ENCODE data around the gene SMOC1.
A peak's percentile ranks its signal among the peaks of the same experiment; 100 is the strongest.

SMOC1 gene

DNA sequence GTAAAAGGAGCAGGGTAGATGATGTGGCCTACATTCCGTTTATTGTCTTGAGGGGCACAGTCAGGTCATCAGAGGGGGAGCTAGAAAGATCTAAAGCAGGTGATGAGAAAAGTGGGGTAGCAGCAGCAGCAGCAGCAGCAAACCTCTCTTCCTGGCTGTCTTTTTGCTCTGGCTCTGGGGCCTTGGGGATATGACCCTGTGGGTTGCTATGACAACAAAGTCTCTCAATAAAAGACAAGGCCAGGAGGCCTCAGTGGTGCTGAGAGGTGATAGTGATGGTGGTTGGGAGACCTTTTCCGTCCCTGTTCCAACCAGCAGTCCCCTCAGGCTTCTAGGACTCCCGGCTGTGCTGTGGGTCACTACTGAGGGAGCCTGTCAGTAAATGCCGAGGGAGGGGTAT, 170.9 kb downstream of the SMOC1 start:
- DNase-seq, result no peak

- DNase-seq, result peak; percentile 63
Observed at GRCh38 chr14:70052990-70053389, 173.8 kb downstream of the SMOC1 start.

DNA sequence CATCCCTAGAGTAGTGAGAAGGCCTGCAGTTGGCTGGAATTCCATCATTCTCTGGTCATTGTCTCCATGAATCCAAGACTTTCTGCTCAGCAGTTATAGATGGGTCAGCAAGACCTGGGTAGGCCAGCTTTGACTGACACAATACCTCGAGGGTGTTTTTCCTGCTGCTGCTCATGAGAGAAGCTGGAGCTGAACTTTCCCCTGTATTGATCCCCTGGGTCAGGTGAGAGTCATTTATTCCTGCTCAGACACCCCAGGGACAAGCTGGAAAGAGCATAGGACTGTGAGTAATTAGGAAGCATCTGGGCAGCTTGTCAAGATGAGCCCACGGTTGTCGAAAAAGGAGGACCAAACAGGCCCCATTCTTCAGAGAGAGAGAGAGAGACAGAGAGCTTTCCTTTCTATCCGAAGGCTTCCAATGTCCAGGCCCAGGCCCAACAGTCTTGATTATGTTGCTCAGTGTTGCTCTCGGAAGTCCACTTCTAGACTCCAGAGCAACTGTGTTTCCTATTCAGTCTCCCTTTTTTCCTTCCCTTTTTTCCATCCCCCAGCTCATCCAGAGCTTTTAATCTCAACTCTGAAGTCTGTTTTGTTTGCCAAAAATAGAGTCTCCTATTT, 178.4 kb downstream of the SMOC1 start:
- no peak for DNase-seq

- DNase-seq, result no peak
Observed at GRCh38 chr14:70059545-70059944, 180.3 kb downstream of the SMOC1 start.

DNA sequence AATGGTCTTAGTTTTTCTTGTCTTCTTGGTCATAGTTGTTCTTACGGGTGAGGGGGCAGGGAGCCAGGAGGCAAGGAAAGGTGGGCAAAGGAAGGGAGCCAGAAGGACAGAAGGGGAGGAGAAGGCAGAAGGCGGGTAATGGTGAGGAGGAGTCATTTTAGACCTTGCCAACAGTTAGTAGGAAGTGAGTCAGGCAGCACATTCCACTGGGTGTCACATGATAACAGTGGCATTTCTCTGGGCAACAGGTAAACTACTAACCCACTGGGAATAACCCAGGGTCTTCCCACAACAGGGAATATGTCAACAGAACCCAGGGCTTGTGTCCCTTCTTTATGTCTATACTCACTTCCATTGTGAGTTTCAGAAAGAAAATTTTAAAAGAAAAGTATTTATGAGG, 181.9 kb downstream of the SMOC1 start:
- no peak for DNase-seq

GRCh38 chr14:70064136-70064865, 185.1 kb downstream of the SMOC1 start:
- no peak for DNase-seq

- DNase-seq, result no peak
Observed at GRCh38 chr14:70067810-70068209, 188.6 kb downstream of the SMOC1 start.

DNA sequence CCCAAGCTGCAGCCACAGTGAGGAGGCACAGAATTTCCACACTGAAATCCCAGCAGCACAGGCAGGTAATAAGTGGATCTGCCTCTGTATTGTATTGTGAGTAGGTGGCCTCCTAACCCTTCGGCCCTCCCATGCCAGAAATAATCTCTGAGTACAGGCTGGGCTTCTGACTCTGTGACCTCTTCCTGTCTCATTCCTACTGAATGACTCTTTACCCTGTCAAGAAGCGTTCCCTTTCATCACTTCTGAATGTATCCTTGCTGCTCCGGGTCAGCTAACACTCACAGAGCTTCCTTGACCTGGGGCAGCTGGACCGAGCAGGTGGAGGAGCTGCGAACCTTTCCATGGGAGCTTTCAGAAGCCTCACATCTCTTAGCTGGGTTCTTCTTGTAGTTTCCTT, 190.0 kb downstream of the SMOC1 start:
- no peak for DNase-seq

DNA sequence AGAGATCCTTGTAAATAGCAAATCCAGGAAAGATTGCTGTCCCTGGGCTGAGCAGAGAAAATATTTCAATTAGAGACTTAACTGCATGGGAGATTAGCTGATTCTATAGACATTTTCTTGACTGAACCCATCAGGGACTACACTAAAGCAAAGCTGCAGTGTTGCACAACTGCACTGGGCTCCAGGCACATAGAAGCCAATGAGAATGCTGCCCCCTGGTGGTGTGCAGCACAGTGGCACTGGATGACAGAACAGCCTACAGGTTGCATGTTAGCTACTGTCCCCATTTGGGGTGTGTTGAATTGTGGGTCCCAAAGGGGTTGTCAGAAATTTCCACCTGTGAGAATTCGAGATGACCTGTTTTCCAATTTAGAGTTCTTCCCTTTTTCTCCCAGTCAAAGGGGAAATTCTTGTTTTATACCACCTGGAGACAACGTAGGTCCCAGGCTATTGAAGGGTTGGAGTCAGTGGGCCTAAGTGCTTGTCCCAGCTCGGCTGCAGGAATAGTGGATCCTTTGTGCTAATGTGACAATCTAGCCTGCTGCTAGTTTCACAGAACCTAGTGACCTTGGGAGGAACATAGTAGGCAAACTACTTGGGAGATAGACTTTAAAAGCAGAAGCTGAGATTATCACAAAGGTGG, 194.8 kb downstream of the SMOC1 start:
- peak; percentile 77 for DNase-seq

- no peak for DNase-seq
Observed at GRCh38 chr14:70077005-70077404, 197.8 kb downstream of the SMOC1 start.

DNA sequence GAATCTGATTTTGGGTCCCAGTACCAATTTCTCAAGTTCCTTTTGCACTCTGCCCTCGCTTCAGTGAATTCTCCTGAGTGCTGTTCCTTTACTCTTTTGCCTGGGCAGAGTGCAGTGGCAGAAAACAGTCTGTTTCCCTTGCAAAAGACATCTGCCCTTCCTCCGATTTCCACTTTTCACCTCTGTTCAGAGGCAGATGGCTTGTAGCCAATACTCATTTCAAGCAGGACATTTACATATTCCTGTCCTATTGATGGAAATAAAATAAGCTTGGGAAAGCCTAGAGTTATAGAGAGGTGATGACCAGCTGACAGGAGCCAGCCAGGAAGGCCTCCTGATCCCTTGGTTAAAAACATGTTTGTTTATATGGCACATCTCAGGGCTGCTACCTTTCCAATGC, 198.5 kb downstream of the SMOC1 start:
- no peak for DNase-seq

DNA sequence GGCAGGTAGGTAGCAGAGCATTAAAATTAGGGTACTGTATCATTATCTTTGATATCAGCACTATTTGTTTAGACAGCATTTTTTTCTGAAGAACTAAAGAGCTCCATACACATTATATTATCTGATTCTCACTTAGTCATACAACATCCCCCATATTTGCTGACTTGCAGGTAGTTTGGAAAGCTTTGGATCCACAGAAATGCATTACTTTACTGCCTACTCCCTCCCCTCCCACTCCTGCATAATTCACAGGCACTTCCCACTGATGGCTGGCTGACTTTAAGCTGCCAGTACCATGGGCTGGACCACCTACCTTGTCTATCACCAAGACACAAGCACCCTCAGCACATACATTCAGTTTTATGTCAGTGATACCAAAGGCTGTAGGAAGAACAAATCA, 199.1 kb downstream of the SMOC1 start:
- no peak for DNase-seq

DNA sequence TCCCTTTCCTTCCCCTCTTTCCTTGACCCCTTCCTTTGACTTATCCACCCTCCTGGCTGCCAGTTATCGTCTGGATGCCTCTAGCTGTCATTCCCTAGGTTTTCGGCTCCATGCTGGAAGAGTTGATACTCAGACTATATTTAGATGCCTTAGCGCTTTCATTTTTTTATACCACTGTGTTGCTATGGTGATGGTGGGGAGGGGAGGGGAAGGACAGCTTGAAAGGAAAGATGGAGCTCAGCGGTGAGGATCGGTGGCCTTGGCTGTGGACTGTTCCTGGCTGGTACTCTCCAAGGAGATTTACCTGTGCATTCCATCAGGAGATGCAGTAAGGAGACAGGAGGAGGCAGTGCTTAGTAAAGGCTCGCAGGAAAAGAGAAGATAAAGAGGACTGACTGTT, 200.9 kb downstream of the SMOC1 start:
- DNase-seq, result peak; percentile 16

All from islet precursor cell (in vitro differentiated cells).